Heart left ventricle (tissue), 16 donors: ENCODE data around the gene SMKR1. TPM values are rescaled to one million over a fixed set of nuclear protein-coding genes. Genes with fewer than 3 reads are reported as not detected.
"Not testable (repeated sequence)": the region's sequence is repeated elsewhere in the genome, so short reads cannot be mapped to it uniquely, and the experiment has no call there.

Experiments
- ATAC-seq, 4 donors: fragments of 200-7000 bp; cut with Tn5 transposase; one replicate each; pipeline ENCODE4 v1.9.1; 2020 to 2022; ENCODE audit warnings: moderate library complexity in 4 of 4, mild to moderate bottlenecking in 3 of 4, moderate number of reproducible peaks in 1 of 4
- DNase-seq, 5 donors: peaks; one replicate each; pipeline ENCODE4 v3.0.0-alpha.2; 2020
- H3K27ac ChIP-seq, 12 donors: fragments of 200-600 bp; sonication (generic) in 4 of 12; one replicate each; pipeline versions ENCODE4 v1.5.0 to v1.8.0; 2016 to 2022; ENCODE audit warnings: mild to moderate bottlenecking in 2 of 12
- H3K27me3 ChIP-seq, 9 donors: fragments of 200-600 bp; sonication (generic) in 2 of 9; one replicate each; pipeline versions ENCODE4 v1.5.1 to v1.8.0; 2016 to 2022; ENCODE audit warnings: mild to moderate bottlenecking in 3 of 9
- H3K36me3 ChIP-seq, 9 donors: fragments of 200-600 bp; sonication (generic) in 2 of 9; one replicate each; pipeline versions ENCODE4 v1.5.0 to v1.8.0; 2018 to 2022; ENCODE audit warnings: mild to moderate bottlenecking in 2 of 9
- H3K4me1 ChIP-seq, 12 donors: fragments of 200-600 bp; sonication (generic) in 4 of 12; one replicate each; pipeline versions ENCODE4 v1.5.0 to v1.8.0; 2016 to 2022; ENCODE audit warnings: mild to moderate bottlenecking in 3 of 12
- H3K4me3 ChIP-seq, 12 donors: fragments of 200-600 bp; sonication (generic) in 4 of 12; one replicate each; pipeline versions ENCODE4 v1.5.0 to v1.8.0; 2017 to 2022; ENCODE audit warnings: mild to moderate bottlenecking in 9 of 12, moderate library complexity in 4 of 12
- H3K9me3 ChIP-seq, 12 donors: fragments of 200-600 bp; sonication (generic) in 4 of 12; one replicate each; pipeline versions ENCODE4 v1.5.0 to v1.8.0; 2016 to 2022; ENCODE audit warnings: mild to moderate bottlenecking in 1 of 12
- CTCF ChIP-seq, 12 donors: fragments of 200-600 bp; sonication (generic) in 4 of 12; IDR thresholded peaks; one replicate each; pipeline versions ENCODE4 v1.5.0 to v1.8.0; 2018 to 2022; ENCODE audit warnings: antibody characterized with exemption in 12 of 12, mild to moderate bottlenecking in 5 of 12
- POLR2A ChIP-seq, 2 donors: fragments of 450-650 bp; IDR thresholded peaks; one replicate each; pipeline ENCODE4 v1.6.1; 2017; ENCODE audit warnings: antibody characterized with exemption in 2 of 2, mild to moderate bottlenecking in 2 of 2, moderate library complexity in 2 of 2
- WGBS, 4 donors: extraction: QIAGEN DNeasy Blood & Tissue Kit in 2 of 4; methylation state at CpG; one replicate each; pipeline versions ENCODE4 v1.1.5 to v1.1.7; 2013 to 2018; 5-methylcytosine and 5-hydroxymethylcytosine counted together
- intact Hi-C, 10 donors: fragments of 100-400 bp; cut with DNase I; formaldehyde crosslinking; loops; one replicate each; pipeline versions ENCODE4 v1.11.1 to v1.14.2; 2022
- polyA plus RNA-seq, 2 donors: library from polyadenylated mRNA; stranded (reverse); fragments of 200-250 nt; gene quantifications; one replicate each; pipeline ENCODE4 v1.2.3, GENCODE V29; 2013
- total RNA-seq, 9 donors: library from RNA; depleted of rRNA in 2 of 9; stranded (reverse); fragments of >200 nt in 2 of 9; fragmentation: NEBNext Ultra II Directional in 3 of 9; extraction: Animal tissue kit (Norgen Biotek cat#: 25700) in 3 of 9; gene quantifications; one replicate each; pipeline versions ENCODE4 v1.1.0 to v1.2.4, GENCODE V29; 2016 to 2023
- donor health status: ischemic (EF 13 %, LVEDD 7.1; RV severe dilation, severe dysfunction).
- donor health status: healthy with polysubstance abuse.
- donor health status: DM: no; HTN: yes; CAD: no.
- donor health status: DM: no; HTN: no; CAD: no.
- donor health status: ischemic (EF 25% LVEDD 6.9; RV normal size, moderate dysfunction).
- donor health status: ischemic (EF 25% LVEDD 5.7; RV mildly dilated, moderate dysfunction).
- donor health status: healthy.
- donor health status: DM: yes; HTN: yes; CAD: no.
- donor health status: ischemic (EF 35%, LVEDD 5.7; RV mildly dilated, moderate dysfunction).
- donor health status: nonischemic (EF 11% LVEDD 7.7; RV severe dilation, severe dysfunction).
- donor health status: DM: yes; HTN: yes; CAD: no.
- donor health status: PGD.
- donor health status: ischemic (EF 29% LVEDD 5.4; RV normal size, mild dysfunction).
- donor health status: nonischemic (EF 23%, LVEDD 6.1; RV moderate dilation, normal function).

Gene SMKR1
- total and polyA plus RNA-seq, 11 donors = 0.25 to 0.29 TPM; not detected in 9

GRCh38 chr7:129480674-129481363 is 21.5 kb upstream of the SMKR1 start:
- Histone ChIP-seq H3K9me3 (no peaks in the 10 kb centered on the region), H3K27me3 (no peaks in the 10 kb centered on the region), H3K4me3 (no peak overlapping the region), H3K36me3 (peaks cover 0 to 27% (median 0%) of the 10 kb centered on the region in 9 donors), H3K27ac (no peak overlapping the region), H3K4me1 (no peaks in the 10 kb centered on the region)
- no peak for TF ChIP-seq POLR2A (IDR thresholded peaks at IDR 0.05)
- no peak for TF ChIP-seq CTCF (IDR thresholded peaks at IDR 0.05)
- ATAC-seq = no peak
- intact Hi-C loops = loop anchor here in 2 of 10 donors (5.0 to 10.0 kb wide), 2 partner anchors 79 to 164 kb away; no protein-coding TSS in a partner anchor
- no peak for DNase-seq
- WGBS, 4 donors = 94 to 96% (median 95%) methylated on average over 6 of the region's 6 CpGs

GRCh38 chr7:129481376-129481775 is 21.0 kb upstream of the SMKR1 start:
- 98 to 99% (median 98%) methylated on average over 6 of the region's 6 CpGs for WGBS, 4 donors
- not testable (repeated sequence) for H3K27ac ChIP-seq, ATAC-seq, H3K4me1 ChIP-seq, H3K27me3 ChIP-seq, H3K4me3 ChIP-seq, DNase-seq, H3K9me3 ChIP-seq
- H3K36me3 ChIP-seq = peaks cover 0 to 29% (median 0%) of the 10 kb centered on the region in 9 donors
- intact Hi-C loops = loop anchor here in 2 of 10 donors (5.0 to 10.0 kb wide), 2 partner anchors 79 to 163 kb away; no protein-coding TSS in a partner anchor

- 94 to 96% (median 95%) methylated on average over 8 of the region's 8 CpGs for WGBS, 4 donors
- Histone ChIP-seq H3K4me1 (no peaks in the 10 kb centered on the region), H3K9me3 (no peaks in the 10 kb centered on the region), H3K27ac (no peak overlapping the region), H3K36me3 (peaks cover 0 to 29% (median 0%) of the 10 kb centered on the region in 9 donors), H3K4me3 (no peak overlapping the region), H3K27me3 (no peaks in the 10 kb centered on the region)
- no peak for DNase-seq
- no peak for ATAC-seq
- intact Hi-C loops = loop anchor here in 2 of 10 donors (5.0 to 10.0 kb wide), 2 partner anchors 80 to 162 kb away; no protein-coding TSS in a partner anchor
- TF ChIP-seq POLR2A (IDR thresholded peaks at IDR 0.05) (no peak), CTCF (IDR thresholded peaks at IDR 0.05) (no peak)
Measured at GRCh38 chr7:129482781-129483180, 19.6 kb upstream of the SMKR1 start.

- Histone ChIP-seq H3K9me3 (no peaks in the 10 kb centered on the region), H3K27ac (no peak overlapping the region), H3K4me1 (no peaks in the 10 kb centered on the region), H3K36me3 (peaks cover 0 to 12% (median 0%) of the 10 kb centered on the region in 9 donors), H3K4me3 (no peak overlapping the region), H3K27me3 (no peaks in the 10 kb centered on the region)
- TF ChIP-seq CTCF (IDR thresholded peaks at IDR 0.05) = no peak
- no peak for TF ChIP-seq POLR2A (IDR thresholded peaks at IDR 0.05)
- intact Hi-C loops = loop anchor here in 1 of 10 donors (10.0 kb wide), 1 partner anchor 155 kb away; no protein-coding TSS in a partner anchor
- no peak for ATAC-seq
- no peak for DNase-seq
- 67 to 87% (median 84%) methylated on average over 3 of the region's 3 CpGs for WGBS, 4 donors
Measured at GRCh38 chr7:129489491-129489890, 12.8 kb upstream of the SMKR1 start.
